GM15510 (cell line): Measurements from ENCODE around the gene HSPB2.

Experiments used
- POLR2A ChIP-seq: IDR thresholded peaks from 3 replicates; pipeline ENCODE4 v1.6.1; 2011; ENCODE audit warnings: borderline replicate concordance; ENCODE audit not compliant: insufficient read length; ENCODE audit errors: extremely low read depth

The HSPB2 gene

GRCh38 chr11:111925953-111926352 is 13.4 kb downstream of the HSPB2 start:
- TF ChIP-seq POLR2A = no peak

- TF ChIP-seq POLR2A = peak; percentile 83
Measured at GRCh38 chr11:111926505-111927391, 14.2 kb downstream of the HSPB2 start.

- no peak for TF ChIP-seq POLR2A
Measured at GRCh38 chr11:111930472-111930871, 17.9 kb downstream of the HSPB2 start.

GRCh38 chr11:111932611-111932950 is 20.0 kb downstream of the HSPB2 start:
- no peak for TF ChIP-seq POLR2A

- no peak for TF ChIP-seq POLR2A
Measured at GRCh38 chr11:111933872-111934271, 21.3 kb downstream of the HSPB2 start.

- TF ChIP-seq POLR2A = no peak
Measured at GRCh38 chr11:111934306-111934705, 21.8 kb downstream of the HSPB2 start.

GRCh38 chr11:111935317-111936039 is 22.9 kb downstream of the HSPB2 start:
- no peak for TF ChIP-seq POLR2A

GRCh38 chr11:111936040-111936540 is 23.6 kb downstream of the HSPB2 start:
- no peak for TF ChIP-seq POLR2A

GRCh38 chr11:111937461-111937769 is 24.9 kb downstream of the HSPB2 start:
- TF ChIP-seq POLR2A = no peak

GRCh38 chr11:111937844-111938243 is 25.3 kb downstream of the HSPB2 start:
- no peak for TF ChIP-seq POLR2A

GRCh38 chr11:111938687-111939160 is 26.2 kb downstream of the HSPB2 start:
- TF ChIP-seq POLR2A = no peak

- no peak for TF ChIP-seq POLR2A
Measured at GRCh38 chr11:111939836-111940604, 27.5 kb downstream of the HSPB2 start.

GRCh38 chr11:111941963-111942362 is 29.4 kb downstream of the HSPB2 start:
- no peak for TF ChIP-seq POLR2A

GRCh38 chr11:111942829-111943228 is 30.3 kb downstream of the HSPB2 start:
- no peak for TF ChIP-seq POLR2A

- no peak for TF ChIP-seq POLR2A
Measured at GRCh38 chr11:111944139-111944538, 31.6 kb downstream of the HSPB2 start.
